ENCODE data around the gene FFAR3.

FFAR3 gene

GRCh38 chr19:35327642-35328041, 30.6 kb upstream of the FFAR3 start:
- no peak for TF ChIP-seq MYC (IDR thresholded peaks at IDR 0.05; ENCODE audit: low read depth, low read length)
- TF ChIP-seq, protein P1, sequence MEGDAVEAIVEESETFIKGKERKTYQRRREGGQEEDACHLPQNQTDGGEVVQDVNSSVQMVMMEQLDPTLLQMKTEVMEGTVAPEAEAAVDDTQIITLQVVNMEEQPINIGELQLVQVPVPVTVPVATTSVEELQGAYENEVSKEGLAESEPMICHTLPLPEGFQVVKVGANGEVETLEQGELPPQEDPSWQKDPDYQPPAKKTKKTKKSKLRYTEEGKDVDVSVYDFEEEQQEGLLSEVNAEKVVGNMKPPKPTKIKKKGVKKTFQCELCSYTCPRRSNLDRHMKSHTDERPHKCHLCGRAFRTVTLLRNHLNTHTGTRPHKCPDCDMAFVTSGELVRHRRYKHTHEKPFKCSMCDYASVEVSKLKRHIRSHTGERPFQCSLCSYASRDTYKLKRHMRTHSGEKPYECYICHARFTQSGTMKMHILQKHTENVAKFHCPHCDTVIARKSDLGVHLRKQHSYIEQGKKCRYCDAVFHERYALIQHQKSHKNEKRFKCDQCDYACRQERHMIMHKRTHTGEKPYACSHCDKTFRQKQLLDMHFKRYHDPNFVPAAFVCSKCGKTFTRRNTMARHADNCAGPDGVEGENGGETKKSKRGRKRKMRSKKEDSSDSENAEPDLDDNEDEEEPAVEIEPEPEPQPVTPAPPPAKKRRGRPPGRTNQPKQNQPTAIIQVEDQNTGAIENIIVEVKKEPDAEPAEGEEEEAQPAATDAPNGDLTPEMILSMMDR (IDR thresholded peaks at IDR 0.05; ENCODE audit: low read depth, low read length): peak; percentile 7
- H3K4me3 ChIP-seq (ENCODE audit: low read depth, low read length): no peak overlapping the region
- no peak for DNase-seq (ENCODE audit: low read depth)

DNA sequence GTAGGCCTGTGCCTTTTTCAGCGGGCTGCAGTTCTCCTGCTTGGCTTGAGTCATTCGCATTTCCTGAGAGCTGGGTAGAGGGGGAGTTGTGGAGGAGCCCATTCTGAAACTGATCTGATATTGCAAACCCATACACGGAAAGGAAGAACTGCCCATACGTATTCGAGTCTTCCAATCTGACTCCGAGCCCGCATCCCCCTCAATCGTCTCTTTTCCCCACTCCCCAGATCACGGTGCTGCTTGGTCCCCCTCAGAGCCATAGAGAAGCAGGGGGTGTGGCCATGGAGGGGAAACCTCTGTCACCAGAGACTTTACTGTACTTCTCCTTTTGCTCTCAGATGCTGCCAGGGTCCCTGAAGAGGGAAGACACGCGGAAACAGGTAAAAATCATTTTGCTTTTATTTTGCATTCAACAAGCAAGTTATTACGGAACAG, 29.4 kb upstream of the FFAR3 start, which contains the start of gene CD22:
Gene CD22, plus strand, starts transcription at position 337 of the 435 bp plus-strand sequence. CDS start 2,854 bp downstream, outside the sequence.
- no peak within 1 kb of the TSS for H3K4me3 ChIP-seq (ENCODE audit: low read depth, low read length)
- peak; percentile 44 for DNase-seq (ENCODE audit: low read depth)

DNA sequence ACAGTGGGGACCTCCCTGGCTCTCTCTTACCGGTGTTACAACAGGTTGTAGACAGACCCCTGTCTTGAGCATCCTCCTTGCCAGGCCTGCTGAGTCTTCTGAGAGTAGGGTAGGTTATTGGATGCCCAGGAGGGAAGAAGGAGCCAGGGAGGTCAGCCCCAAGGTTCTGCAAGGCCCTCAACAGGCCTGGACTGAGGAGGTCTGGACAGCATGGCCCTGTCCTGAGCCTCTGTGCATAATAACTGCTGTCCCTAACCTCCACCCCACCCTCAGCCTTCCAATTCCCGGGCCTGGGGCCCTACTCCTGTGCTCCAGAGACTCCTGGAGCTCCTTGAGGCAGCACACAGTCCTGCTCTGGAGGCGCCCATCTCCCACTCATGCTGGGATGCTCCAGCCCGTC, 28.9 kb upstream of the FFAR3 start:
- H3K4me3 ChIP-seq (ENCODE audit: low read depth, low read length): no peak overlapping the region
- no peak for TF ChIP-seq MYC (IDR thresholded peaks at IDR 0.05; ENCODE audit: low read depth, low read length)
- TF ChIP-seq, protein P2, sequence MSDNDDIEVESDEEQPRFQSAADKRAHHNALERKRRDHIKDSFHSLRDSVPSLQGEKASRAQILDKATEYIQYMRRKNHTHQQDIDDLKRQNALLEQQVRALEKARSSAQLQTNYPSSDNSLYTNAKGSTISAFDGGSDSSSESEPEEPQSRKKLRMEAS (IDR thresholded peaks at IDR 0.05; ENCODE audit: low read depth, low read length): no peak
- no peak for TF ChIP-seq POLR2A (IDR thresholded peaks at IDR 0.05; ENCODE audit: extremely low read depth, insufficient read length)
- TF ChIP-seq, protein P1 (IDR thresholded peaks at IDR 0.05; ENCODE audit: low read depth, low read length): no peak

More for the DNA sequence above, 29.4 kb upstream of the FFAR3 start, which contains the start of gene CD22:
- TF ChIP-seq POLR2A (IDR thresholded peaks at IDR 0.05; ENCODE audit: extremely low read depth, insufficient read length): no peak
- TF ChIP-seq MYC (IDR thresholded peaks at IDR 0.05; ENCODE audit: low read depth, low read length): no peak
- TF ChIP-seq, protein P2 (IDR thresholded peaks at IDR 0.05; ENCODE audit: low read depth, low read length): no peak
- TF ChIP-seq, protein P1 (IDR thresholded peaks at IDR 0.05; ENCODE audit: low read depth, low read length): no peak

GRCh38 chr19:35330475-35330874, 27.8 kb upstream of the FFAR3 start:
- no peak for DNase-seq (ENCODE audit: low read depth)
- H3K4me3 ChIP-seq (ENCODE audit: low read depth, low read length): no peak overlapping the region
- TF ChIP-seq MYC (IDR thresholded peaks at IDR 0.05; ENCODE audit: low read depth, low read length) (no peak), POLR2A (IDR thresholded peaks at IDR 0.05; ENCODE audit: extremely low read depth, insufficient read length) (no peak)
- TF ChIP-seq, protein P1 (IDR thresholded peaks at IDR 0.05; ENCODE audit: low read depth, low read length): no peak
- TF ChIP-seq, protein P2 (IDR thresholded peaks at IDR 0.05; ENCODE audit: low read depth, low read length): no peak

More for the DNA sequence above, 28.9 kb upstream of the FFAR3 start:
- no peak for DNase-seq (ENCODE audit: low read depth)

- H3K4me3 ChIP-seq (ENCODE audit: low read depth, low read length): no peak overlapping the region
- no peak for DNase-seq (ENCODE audit: low read depth)
Measured at GRCh38 chr19:35331551-35332214, 26.6 kb upstream of the FFAR3 start.

More at GRCh38 chr19:35331551-35332214, 26.6 kb upstream of the FFAR3 start:
- TF ChIP-seq, protein P1 (IDR thresholded peaks at IDR 0.05; ENCODE audit: low read depth, low read length): no peak
